Esophagus squamous epithelium (tissue), 4 donors: ENCODE results near the gene RPL28.

Source experiments
- CTCF ChIP-seq, 6 experiments: fragments of 450-650 bp in 4 of 6; fragments of 200-600 bp in 2 of 6; sonication (generic) in 2 of 6; IDR thresholded peaks; one replicate each; pipeline ENCODE4 v1.5.1; 2016 to 2019; ENCODE audit warnings: antibody characterized with exemption in 6 of 6, mild to moderate bottlenecking in 4 of 6, moderate library complexity in 4 of 6
- POLR2A ChIP-seq, 4 donors: fragments of 450-650 bp; IDR thresholded peaks; one replicate each; pipeline ENCODE4 v1.6.1; 2017; ENCODE audit warnings: antibody characterized with exemption in 4 of 4, mild to moderate bottlenecking in 4 of 4, moderate library complexity in 3 of 4

GRCh38 chr19:55354698-55355212 is 31.0 kb upstream of the RPL28 start, which contains the start of gene COX6B2:
- TF ChIP-seq CTCF (IDR thresholded peaks at IDR 0.05) (no peak), POLR2A (IDR thresholded peaks at IDR 0.05) (no peak)
